ENCODE measurements around the gene MATCAP1. TPM values are rescaled to one million over a fixed set of nuclear protein-coding genes. Genes with fewer than 3 reads are reported as not detected.

MATCAP1 gene
- total and polyA plus RNA-seq, 3 experiments from 2014 or later: 0.68 to 15.6 (median 15.3) TPM

GRCh38 chr16:67198238-67198734, 14.5 kb upstream of the MATCAP1 start:
- Histone ChIP-seq H3K9me3 (ENCODE audit: low read length) (no peaks in the 10 kb centered on the region), H3K4me3 (ENCODE audit: low read length) (no peak overlapping the region), H3K27me3 (ENCODE audit: insufficient read depth, low read length, poor library complexity, severe bottlenecking) (no peaks in the 10 kb centered on the region), H3K36me3 (ENCODE audit: insufficient read depth, low read length) (peaks cover 42% of the 10 kb centered on the region), H3K4me1 (ENCODE audit: insufficient read depth, low read length) (peaks cover 7% of the 10 kb centered on the region), H3K27ac (ENCODE audit: low read depth, low read length) (no peak overlapping the region)
- no peak for DNase-seq
- CTCF ChIA-PET: interaction anchor here (0.9 to 1.5 kb wide), 5 partner anchors 9 to 245 kb away, joined by 3 to 4 read pairs (median 3); partner anchors contain the start of gene FHOD1
- Mint-ChIP-seq H3K36me3 (peaks cover 8 to 84% (median 11%) of the 10 kb centered on the region in 3 donors), H3K27ac (peak overlapping the region in 3 of 8 donors; percentile 45 to 79 (median 67)), H3K9me3 (no peaks in the 10 kb centered on the region), H3K4me1 (peaks cover 19 to 43% (median 34%) of the 10 kb centered on the region in 3 donors), H3K4me3 (peak overlapping the region in 1 of 7 donors; percentile 7), H3K27me3 (no peaks in the 10 kb centered on the region)
- POLR2A ChIA-PET: no interaction called here

- Mint-ChIP-seq H3K27me3 (no peaks in the 10 kb centered on the region), H3K27ac (no peak overlapping the region), H3K4me3 (no peak overlapping the region), H3K36me3 (peaks cover 8 to 82% (median 11%) of the 10 kb centered on the region in 3 donors), H3K4me1 (peaks cover 23 to 49% (median 40%) of the 10 kb centered on the region in 3 donors), H3K9me3 (no peaks in the 10 kb centered on the region)
- CTCF ChIA-PET: interaction anchor here (0.9 to 1.5 kb wide), 6 partner anchors 9 to 244 kb away, joined by 3 to 5 read pairs (median 3); partner anchors contain the start of gene FHOD1
- DNase-seq: no peak
- Histone ChIP-seq H3K27me3 (ENCODE audit: insufficient read depth, low read length, poor library complexity, severe bottlenecking) (no peaks in the 10 kb centered on the region), H3K36me3 (ENCODE audit: insufficient read depth, low read length) (peaks cover 42% of the 10 kb centered on the region), H3K4me3 (ENCODE audit: low read length) (no peak overlapping the region), H3K4me1 (ENCODE audit: insufficient read depth, low read length) (peaks cover 13% of the 10 kb centered on the region), H3K9me3 (ENCODE audit: low read length) (no peaks in the 10 kb centered on the region), H3K27ac (ENCODE audit: low read depth, low read length) (no peak overlapping the region)
- POLR2A ChIA-PET: no interaction called here
These were observed 13.9 kb upstream of the MATCAP1 start for GRCh38 chr16:67197704-67198103.

- Mint-ChIP-seq H3K4me1 (peaks cover 27 to 55% (median 45%) of the 10 kb centered on the region in 3 donors), H3K9me3 (no peaks in the 10 kb centered on the region), H3K27ac (peak overlapping the region in 2 of 8 donors; percentile 29 to 70), H3K4me3 (peak overlapping the region in 1 of 7 donors; percentile 49), H3K27me3 (no peaks in the 10 kb centered on the region), H3K36me3 (peaks cover 8 to 80% (median 11%) of the 10 kb centered on the region in 3 donors)
- H3K9me3 ChIP-seq (ENCODE audit: low read length): no peaks in the 10 kb centered on the region
- no peaks in the 10 kb centered on the region for H3K27me3 ChIP-seq (ENCODE audit: insufficient read depth, low read length, poor library complexity, severe bottlenecking)
- ChIA-PET POLR2A (no interaction called here), CTCF (interaction anchor here (1.5 kb wide), 2 partner anchors 8 to 12 kb away, joined by 3 to 5 read pairs; no protein-coding TSS in a partner anchor)
- peaks cover 16% of the 10 kb centered on the region for H3K4me1 ChIP-seq (ENCODE audit: insufficient read depth, low read length)
- peaks cover 42% of the 10 kb centered on the region for H3K36me3 ChIP-seq (ENCODE audit: insufficient read depth, low read length)
- no peak overlapping the region for H3K27ac ChIP-seq (ENCODE audit: low read depth, low read length)
- DNase-seq: no peak
- no peak overlapping the region for H3K4me3 ChIP-seq (ENCODE audit: low read length)
These were observed 13.1 kb upstream of the MATCAP1 start for GRCh38 chr16:67196881-67197280.

GRCh38 chr16:67195676-67196075, 11.9 kb upstream of the MATCAP1 start:
- Histone ChIP-seq H3K27ac (ENCODE audit: low read depth, low read length) (no peak overlapping the region), H3K27me3 (ENCODE audit: insufficient read depth, low read length, poor library complexity, severe bottlenecking) (no peaks in the 10 kb centered on the region), H3K4me3 (ENCODE audit: low read length) (no peak overlapping the region), H3K36me3 (ENCODE audit: insufficient read depth, low read length) (peaks cover 42% of the 10 kb centered on the region), H3K9me3 (ENCODE audit: low read length) (no peaks in the 10 kb centered on the region), H3K4me1 (ENCODE audit: insufficient read depth, low read length) (peaks cover 24% of the 10 kb centered on the region)
- Mint-ChIP-seq H3K36me3 (peaks cover 8 to 71% (median 11%) of the 10 kb centered on the region in 3 donors), H3K27ac (peak overlapping the region in 4 of 8 donors; percentile 23 to 91 (median 72)), H3K4me3 (no peak overlapping the region), H3K27me3 (no peaks in the 10 kb centered on the region), H3K9me3 (no peaks in the 10 kb centered on the region), H3K4me1 (peaks cover 34 to 62% (median 52%) of the 10 kb centered on the region in 3 donors)
- ChIA-PET CTCF (no interaction called here), POLR2A (no interaction called here)
- DNase-seq: no peak

GRCh38 chr16:67194260-67194659, 10.5 kb upstream of the MATCAP1 start:
- peak overlapping the region; percentile 44 to 95 (median 90) for H3K4me3 Mint-ChIP-seq
- no peaks in the 10 kb centered on the region for H3K27me3 ChIP-seq (ENCODE audit: insufficient read depth, low read length, poor library complexity, severe bottlenecking)
- H3K27me3 Mint-ChIP-seq: no peaks in the 10 kb centered on the region
- H3K9me3 ChIP-seq (ENCODE audit: low read length): no peaks in the 10 kb centered on the region
- DNase-seq: no peak
- no peak overlapping the region for H3K4me3 ChIP-seq (ENCODE audit: low read length)
- POLR2A ChIA-PET: no interaction called here
- peaks cover 24% of the 10 kb centered on the region for H3K4me1 ChIP-seq (ENCODE audit: insufficient read depth, low read length)
- H3K27ac ChIP-seq (ENCODE audit: low read depth, low read length): no peak overlapping the region
- peaks cover 8 to 60% (median 11%) of the 10 kb centered on the region in 3 donors for H3K36me3 Mint-ChIP-seq
- no peaks in the 10 kb centered on the region for H3K9me3 Mint-ChIP-seq
- peaks cover 42% of the 10 kb centered on the region for H3K36me3 ChIP-seq (ENCODE audit: insufficient read depth, low read length)
- CTCF ChIA-PET: interaction anchor here (1.3 to 1.9 kb wide), 3 partner anchors 9 to 53 kb away, joined by 3 to 8 read pairs (median 6); partner anchors contain the start of gene FHOD1
- peaks cover 34 to 62% (median 52%) of the 10 kb centered on the region in 3 donors for H3K4me1 Mint-ChIP-seq
- H3K27ac Mint-ChIP-seq: peak overlapping the region in 6 of 8 donors; percentile 79 to 96 (median 92)

- no peaks in the 10 kb centered on the region for H3K27me3 Mint-ChIP-seq
- peak overlapping the region; percentile 84 to 95 (median 91) for H3K4me3 Mint-ChIP-seq
- H3K27ac Mint-ChIP-seq: peak overlapping the region in 7 of 8 donors; percentile 79 to 98 (median 92)
- CTCF ChIA-PET: interaction anchor here (0.9 to 1.9 kb wide), 4 partner anchors 9 to 177 kb away, joined by 3 to 8 read pairs (median 5); no protein-coding TSS in a partner anchor
- Histone ChIP-seq H3K27ac (ENCODE audit: low read depth, low read length) (peak overlapping the region; percentile 81), H3K9me3 (ENCODE audit: low read length) (no peaks in the 10 kb centered on the region), H3K36me3 (ENCODE audit: insufficient read depth, low read length) (peaks cover 42% of the 10 kb centered on the region), H3K4me3 (ENCODE audit: low read length) (peak overlapping the region; percentile 84), H3K4me1 (ENCODE audit: insufficient read depth, low read length) (peaks cover 24% of the 10 kb centered on the region), H3K27me3 (ENCODE audit: insufficient read depth, low read length, poor library complexity, severe bottlenecking) (no peaks in the 10 kb centered on the region)
- POLR2A ChIA-PET: interaction anchor here (1.3 to 1.5 kb wide), 2 partner anchors 51 to 165 kb away, joined by 4 to 9 read pairs; no protein-coding TSS in a partner anchor
- no peak for DNase-seq
- peaks cover 34 to 62% (median 52%) of the 10 kb centered on the region in 3 donors for H3K4me1 Mint-ChIP-seq
- peaks cover 8 to 59% (median 11%) of the 10 kb centered on the region in 3 donors for H3K36me3 Mint-ChIP-seq
- H3K9me3 Mint-ChIP-seq: no peaks in the 10 kb centered on the region
These were observed 9.8 kb upstream of the MATCAP1 start for GRCh38 chr16:67193536-67193935.

- Histone ChIP-seq H3K4me1 (ENCODE audit: insufficient read depth, low read length) (peaks cover 24% of the 10 kb centered on the region), H3K27ac (ENCODE audit: low read depth, low read length) (peak overlapping the region; percentile 81), H3K27me3 (ENCODE audit: insufficient read depth, low read length, poor library complexity, severe bottlenecking) (no peaks in the 10 kb centered on the region), H3K36me3 (ENCODE audit: insufficient read depth, low read length) (peaks cover 37% of the 10 kb centered on the region), H3K9me3 (ENCODE audit: low read length) (no peaks in the 10 kb centered on the region), H3K4me3 (ENCODE audit: low read length) (peak overlapping the region; percentile 84)
- Mint-ChIP-seq H3K4me3 (peak overlapping the region; percentile 84 to 95 (median 91)), H3K27ac (peak overlapping the region; percentile 79 to 98 (median 92)), H3K4me1 (peaks cover 34 to 56% (median 52%) of the 10 kb centered on the region in 3 donors), H3K36me3 (peaks cover 8 to 53% (median 11%) of the 10 kb centered on the region in 3 donors), H3K27me3 (no peaks in the 10 kb centered on the region), H3K9me3 (no peaks in the 10 kb centered on the region)
- no peak for DNase-seq
- POLR2A ChIA-PET: interaction anchor here (1.3 to 1.5 kb wide), 2 partner anchors 52 to 165 kb away, joined by 4 to 9 read pairs; no protein-coding TSS in a partner anchor
- CTCF ChIA-PET: interaction anchor here (0.6 to 1.7 kb wide), 6 partner anchors 30 to 177 kb away, joined by 3 to 8 read pairs (median 3); partner anchors contain the start of gene SLC9A5
These were observed 9.1 kb upstream of the MATCAP1 start for GRCh38 chr16:67192781-67193361.

All from CD8-positive, alpha-beta memory T cell (primary cell).